GM21786 (cell line): Measurements from ENCODE around the gene CHSY1.

ENCODE experiments used
- ATAC-seq: cut with Tn5 transposase; IDR thresholded peaks from one replicate; pipeline ENCODE4 v1.9.1; 2021; ENCODE audit not compliant: unreplicated experiment

The CHSY1 gene

DNA sequence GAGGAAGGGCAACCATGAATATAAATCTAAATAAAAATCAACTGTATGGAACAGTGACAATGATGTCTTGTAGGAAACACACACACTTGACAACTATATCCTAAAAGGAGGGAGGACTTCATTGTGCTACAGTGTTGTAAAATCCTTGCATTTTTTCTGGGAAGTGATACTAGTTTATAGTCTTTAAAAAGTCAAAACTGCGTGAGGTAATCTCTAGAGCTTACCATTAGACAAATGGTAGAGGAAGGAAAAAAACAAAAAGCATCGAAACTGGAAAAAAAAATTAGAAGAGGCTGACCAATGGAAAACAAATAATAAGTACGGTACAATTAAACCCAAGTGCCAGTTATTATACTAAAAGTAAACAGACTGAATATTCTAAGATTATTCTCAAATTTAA is 38.7 kb downstream of the CHSY1 start:
- ATAC-seq: no peak

DNA sequence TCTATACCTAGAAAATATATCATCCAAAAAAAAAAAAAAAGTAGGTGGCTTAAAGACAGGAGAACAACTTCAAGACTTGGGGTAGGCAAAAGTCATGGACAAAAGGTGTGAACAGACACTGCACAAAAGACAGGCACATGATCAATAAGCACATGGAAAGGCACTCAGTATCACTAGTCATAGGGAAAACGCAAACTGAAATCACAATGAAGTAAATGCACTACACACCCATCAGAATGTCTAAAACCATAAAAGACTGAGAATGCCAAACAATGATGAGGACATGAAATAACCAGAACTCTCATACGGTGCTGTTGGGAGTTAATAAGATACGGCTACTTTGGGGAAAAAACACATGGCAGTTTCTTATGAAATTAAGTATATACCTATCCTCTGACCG is 40.0 kb downstream of the CHSY1 start:
- ATAC-seq: no peak

DNA sequence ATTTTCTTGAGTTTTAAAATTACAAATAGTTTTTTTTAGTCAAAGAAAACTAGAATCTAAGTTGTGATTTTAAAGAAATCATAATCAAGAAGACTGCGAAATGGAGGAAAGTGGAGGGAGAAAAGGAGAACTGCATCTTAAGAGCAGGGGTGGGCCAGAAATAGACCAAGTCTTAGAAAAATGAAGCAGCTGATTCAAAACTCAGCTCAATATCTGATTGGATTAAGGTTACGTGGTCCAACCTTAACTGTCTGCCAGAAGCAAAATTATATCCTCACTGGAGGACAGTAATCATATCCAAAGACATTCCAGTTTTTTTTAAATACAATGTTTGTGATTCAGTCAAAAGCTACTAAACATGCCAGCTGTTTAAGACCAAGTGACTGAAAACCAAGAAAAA is 41.4 kb downstream of the CHSY1 start:
- ATAC-seq: no peak

DNA sequence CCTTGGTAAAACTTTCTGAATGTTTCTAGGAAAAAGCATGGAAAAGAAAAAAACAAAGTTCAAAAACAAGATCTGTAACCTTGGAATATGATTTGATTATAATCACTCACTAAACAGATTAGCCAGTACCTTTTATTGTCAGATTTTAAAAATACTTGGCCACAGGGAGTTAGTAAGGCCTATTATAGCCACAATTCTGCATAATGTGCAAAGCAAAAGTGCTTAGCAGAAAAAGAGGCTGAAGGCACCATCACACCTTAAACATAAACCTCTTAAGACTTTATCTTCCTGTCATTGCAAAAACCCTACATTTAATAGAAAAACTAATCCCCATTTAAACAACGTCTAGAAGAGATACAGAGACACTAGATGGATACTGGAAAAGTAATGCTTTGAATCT is 41.8 kb downstream of the CHSY1 start:
- ATAC-seq: peak; percentile 59

DNA sequence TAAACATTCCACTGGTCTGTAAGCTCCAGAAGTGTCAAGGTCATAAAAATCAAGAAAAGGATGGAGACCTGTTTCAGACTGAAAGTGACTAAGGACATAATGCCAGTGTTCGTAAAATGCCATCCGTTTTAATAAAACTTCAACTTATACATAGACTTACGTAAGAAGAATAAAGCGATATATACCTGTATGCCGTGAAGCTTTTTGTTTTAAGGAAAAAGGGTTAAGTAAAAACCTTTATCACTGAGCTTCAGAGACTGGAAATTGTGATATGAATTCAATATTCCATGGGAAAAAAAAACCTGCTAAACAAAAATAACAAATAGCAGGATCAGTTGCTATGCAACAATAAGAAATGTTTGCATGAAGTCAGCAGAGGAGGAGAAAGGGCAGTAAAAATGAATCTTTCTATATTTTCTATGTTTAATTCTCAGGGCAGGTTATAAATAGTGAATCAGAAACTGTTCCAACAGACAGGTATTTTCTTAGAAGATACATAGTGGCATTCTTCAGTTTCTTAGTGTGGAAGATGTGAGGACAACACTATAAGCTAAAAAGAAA is 42.5 kb downstream of the CHSY1 start:
- ATAC-seq: no peak

DNA sequence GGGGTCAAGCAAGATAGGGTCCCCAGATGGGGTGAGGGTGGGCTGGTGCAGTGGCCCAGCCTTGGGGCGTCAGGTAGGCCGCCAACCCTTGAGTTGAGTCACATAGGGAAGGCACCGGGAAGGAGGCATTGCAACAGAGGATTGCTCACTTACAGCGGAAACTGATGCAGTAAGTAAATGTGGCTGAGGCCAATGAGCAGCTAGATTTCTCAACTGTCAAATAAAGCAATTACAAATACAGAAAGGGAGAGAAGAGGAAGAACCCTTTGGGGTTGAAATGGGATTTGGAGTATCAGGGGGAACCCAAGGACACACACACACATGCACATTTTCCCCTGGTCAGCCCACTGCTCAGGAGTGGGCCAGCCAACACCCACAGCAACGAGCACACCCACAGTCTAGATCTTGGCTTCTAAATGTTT is 44.0 kb downstream of the CHSY1 start:
- no peak for ATAC-seq

DNA sequence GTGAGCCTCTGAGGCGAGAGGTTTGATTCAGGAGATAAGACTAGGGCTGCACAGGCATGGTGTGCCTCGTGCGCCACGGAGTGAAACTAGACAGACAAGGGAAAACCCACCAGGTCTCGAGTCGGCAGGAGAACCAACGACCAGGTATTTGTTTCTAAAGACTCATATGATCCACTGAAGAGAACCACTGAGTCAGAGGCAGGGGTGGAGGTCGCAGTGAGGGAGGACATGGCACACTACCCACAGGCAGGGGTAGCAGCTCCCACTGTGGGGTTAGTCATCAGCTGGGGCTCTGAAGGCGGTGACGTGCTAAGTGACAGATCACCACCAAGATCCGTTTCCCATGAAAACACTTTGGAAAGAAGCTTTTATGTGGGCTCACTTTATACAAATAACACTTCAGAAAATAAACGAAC is 45.7 kb downstream of the CHSY1 start:
- ATAC-seq: no peak

DNA sequence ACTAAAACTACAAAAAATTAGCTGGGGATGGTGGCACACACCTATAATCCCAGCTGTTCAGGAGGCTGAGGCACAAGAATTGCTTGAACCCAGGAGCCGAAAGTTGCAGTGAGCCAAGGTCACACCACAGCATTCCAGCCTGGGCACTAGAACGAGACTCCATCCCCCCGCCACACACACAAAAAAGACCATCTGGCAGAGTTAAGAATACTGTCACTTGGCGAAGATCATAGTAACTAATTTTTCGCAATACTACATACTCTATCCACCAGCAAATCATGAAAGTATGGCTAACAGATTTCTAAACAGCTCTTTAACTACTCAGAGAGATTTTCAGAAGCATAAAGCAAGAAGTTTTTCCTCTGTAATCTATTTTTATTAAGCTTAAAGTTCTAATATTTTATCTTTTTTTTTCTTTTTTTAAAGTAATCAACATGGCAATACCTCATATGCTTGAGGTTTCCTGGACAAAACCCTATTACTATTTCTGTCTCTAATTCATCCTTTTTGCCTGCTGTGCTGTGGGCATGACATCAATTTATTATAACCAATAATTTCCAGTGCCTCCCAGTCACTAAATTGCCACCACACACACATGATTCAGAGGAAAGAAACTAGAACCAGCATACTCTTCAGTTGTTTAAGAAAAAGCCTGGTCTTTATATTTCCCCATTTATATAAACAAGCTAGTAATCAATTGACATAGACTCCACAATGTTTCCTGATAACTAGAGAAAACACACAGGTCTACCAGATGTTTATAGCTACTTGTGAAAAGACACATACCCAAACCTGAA is 46.9 kb downstream of the CHSY1 start:
- no peak for ATAC-seq

DNA sequence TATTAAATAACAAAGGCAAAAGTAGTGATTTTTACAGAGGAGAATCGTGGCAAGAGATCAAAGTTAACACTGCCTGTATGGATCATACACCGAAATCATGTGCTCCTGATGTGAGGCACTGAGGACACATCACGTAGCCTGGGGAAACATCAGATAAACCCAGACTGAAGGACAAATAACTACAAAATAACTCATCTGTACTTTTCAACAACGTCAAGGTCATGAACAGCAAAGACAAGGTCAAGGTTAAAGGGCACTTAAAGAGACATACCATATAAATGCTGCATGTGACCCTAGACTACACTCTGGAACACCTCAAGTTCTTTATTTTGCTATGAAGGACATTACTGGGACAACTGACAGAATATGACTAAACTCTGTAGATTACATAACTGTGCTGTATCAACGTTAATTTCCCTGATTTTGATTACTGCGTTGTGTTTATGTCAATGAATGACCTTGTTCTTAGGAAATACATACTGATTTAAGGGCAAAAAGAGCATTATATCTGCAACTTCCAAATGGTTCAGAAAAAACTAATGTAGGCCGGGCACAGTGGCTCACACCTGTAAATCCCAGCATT is 48.1 kb downstream of the CHSY1 start:
- no peak for ATAC-seq

DNA sequence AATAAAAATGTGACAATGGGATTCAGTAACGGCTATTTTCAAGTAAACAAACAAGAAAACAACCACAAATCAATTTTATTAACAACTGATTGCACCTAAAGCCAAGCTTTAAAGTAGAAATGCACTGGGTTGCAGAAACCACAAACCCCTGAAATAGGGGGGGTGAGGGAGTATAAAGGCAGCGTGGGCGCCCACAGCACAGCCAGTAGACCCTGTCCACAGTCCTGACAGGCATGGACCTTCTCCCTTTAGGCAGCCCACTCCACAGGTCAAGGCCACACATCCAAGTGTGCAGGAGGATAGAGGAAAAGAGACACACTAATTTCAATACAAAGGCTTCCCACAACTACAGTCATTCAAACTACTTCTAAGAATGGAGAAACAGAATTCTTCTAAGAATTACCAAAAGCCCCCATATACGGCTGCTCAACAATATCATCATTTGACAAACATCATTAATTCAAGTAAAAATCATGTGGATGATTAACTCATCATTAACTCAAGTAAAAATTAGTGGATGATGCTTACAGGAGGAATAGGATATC is 48.7 kb downstream of the CHSY1 start:
- ATAC-seq: no peak

DNA sequence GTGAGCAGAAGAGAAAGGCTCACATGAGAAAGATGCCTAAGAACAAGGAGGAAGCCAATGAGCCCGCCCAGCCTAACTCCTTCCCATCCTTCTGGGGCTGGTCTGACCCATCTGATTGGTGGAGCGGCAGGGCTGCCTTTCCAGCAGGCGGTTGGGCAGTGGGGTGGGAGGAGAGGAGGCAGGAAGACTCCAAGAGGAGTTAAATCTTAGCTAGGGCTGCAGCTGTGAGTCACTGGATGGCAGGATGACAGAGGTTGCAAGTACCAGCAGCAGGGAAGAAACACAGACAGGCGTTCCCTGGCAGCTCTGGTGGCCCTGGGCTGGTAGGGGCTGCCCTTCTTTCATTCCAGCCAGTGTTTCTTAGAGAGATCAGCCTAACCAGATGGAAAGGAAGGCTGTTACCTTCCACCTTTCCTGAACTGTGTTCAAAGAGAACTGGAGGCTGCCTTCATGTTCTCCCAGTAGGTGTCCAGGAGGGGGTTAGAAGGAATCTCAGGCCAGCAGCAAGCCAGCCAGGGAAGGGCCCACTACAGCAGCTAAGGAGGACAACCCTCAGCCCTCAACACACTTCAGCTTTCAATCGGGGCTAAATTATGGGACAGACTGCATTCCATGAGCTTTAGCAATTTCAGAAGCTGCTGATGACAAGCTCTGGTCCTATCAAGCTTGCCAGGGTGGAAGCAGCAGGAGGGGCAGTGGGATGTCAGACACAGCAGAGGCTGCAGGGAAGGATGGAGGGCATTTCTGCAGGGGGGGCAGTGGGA is 50.3 kb downstream of the CHSY1 start:
- ATAC-seq: no peak

DNA sequence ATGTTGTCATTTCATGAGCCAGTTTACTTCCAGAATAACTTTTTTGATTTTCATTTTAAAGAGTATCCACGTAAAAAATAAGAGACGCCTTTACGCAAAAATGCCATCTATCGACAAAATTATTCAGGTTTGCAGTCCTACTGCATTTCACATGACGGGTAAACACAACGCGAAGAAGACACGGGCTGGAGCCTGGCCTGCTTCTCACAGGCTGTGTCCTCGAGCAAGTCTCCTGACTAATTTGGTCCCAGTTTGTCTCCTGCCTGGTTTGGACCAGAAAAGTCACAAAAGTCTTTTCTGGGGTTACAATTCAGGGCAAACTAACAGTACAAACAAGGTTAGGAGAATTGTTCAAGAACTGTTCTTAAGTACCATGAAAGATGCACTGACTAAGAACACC is 51.7 kb downstream of the CHSY1 start:
- ATAC-seq: no peak

DNA sequence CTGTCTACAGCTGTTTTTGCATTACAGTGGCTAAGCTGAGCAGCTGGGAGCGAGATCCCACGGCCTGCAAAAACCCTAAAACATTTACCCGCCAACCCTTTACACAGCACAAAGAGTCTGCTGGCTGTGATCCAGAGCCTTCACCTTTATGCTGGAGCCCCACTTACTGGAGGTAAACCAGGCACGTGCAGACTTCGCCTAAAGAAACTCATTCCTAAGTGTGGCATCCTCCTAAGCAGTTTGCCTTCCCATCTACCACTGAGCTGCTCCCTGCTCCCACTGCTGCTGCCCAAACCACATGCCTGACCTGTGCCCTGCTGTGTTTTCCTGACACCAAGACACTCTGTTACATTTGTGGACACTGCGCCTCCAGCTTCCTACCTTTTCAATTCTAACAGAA is 53.0 kb downstream of the CHSY1 start:
- no peak for ATAC-seq

DNA sequence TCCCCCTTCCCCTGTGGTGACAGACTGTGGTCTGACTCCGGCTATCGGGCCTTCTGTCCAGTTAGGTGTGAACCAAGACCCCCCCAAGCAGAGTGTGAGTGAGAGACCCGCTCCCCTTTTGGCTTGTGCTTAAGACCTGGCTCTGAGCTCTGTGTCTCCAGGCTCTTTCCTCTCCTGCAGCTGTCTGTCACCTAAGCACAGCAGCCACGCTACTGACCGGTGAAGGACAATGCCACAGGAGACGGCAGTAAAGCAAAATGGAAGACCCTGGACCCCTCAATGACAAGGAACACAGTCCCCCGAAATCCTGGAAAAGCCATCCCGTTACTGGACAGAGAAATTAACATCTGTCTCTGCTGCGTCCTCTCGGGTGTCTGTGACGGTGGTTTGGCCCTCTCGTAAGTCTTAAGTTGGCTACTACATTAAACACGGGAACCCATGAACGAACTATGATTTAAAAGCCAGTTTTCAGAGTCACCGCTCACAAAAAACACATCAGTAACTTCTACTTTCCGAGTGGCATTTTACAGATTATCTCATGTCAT is 53.7 kb downstream of the CHSY1 start:
- ATAC-seq: no peak

DNA sequence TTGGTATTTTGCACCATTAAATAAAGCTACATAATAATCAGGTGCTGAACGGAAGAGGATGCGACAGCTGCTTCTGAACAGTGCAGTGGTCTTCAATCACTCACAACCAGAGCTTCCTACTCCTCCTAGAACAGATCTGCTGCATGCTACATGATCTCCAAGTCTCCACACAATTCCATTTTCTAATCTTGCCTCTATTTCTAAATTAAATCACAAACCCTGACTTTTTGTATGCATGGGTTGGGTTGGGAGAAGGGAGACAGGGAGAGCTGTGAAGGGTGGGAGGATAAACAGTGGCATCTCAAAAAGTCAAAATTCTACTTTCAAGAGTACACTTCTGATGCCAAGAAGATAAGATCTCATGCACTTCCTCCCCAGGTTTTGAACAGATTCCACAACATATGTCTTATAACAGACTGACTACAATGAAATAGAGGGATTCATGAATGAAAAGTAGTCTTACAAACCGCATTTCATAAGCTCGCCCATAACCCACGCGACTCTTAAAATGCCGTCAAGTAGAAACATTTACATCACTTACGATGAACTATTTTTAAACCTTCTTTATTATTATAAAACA is 57.2 kb downstream of the CHSY1 start:
- ATAC-seq: no peak

DNA sequence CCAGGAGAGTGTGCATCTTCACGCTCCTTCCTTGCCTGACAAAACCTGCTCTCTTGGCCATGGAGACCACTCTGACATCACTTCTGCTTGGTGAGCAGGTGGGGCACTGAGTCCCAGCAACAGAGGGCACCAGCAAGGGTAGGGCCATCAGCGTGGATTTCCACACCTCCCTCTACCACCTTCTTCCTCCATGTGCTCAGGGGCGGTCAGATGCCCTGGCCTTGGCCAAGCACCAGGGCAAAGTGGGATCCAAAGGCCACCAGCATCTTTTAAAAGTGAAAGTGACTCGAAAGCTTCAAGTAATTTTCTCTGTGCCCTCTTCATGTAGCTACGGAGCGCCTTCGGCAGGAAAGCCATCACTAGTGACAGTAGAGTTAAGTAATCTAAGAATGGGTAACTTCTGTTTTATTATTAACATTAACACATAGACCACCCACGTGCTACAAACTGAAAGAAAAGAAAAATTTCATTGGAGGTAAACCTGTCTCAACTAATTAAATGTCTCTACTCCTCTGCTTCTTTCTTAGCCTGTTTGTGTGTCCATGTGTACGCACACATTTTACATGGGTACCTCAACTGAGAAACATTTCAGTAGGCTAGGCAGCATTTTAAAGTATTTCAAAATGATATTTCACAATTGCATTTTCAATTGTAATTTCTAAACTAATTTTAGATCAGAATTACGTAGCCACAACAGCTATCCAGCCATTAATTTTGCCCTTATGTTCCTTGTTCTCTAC is 57.9 kb downstream of the CHSY1 start:
- ATAC-seq: no peak

DNA sequence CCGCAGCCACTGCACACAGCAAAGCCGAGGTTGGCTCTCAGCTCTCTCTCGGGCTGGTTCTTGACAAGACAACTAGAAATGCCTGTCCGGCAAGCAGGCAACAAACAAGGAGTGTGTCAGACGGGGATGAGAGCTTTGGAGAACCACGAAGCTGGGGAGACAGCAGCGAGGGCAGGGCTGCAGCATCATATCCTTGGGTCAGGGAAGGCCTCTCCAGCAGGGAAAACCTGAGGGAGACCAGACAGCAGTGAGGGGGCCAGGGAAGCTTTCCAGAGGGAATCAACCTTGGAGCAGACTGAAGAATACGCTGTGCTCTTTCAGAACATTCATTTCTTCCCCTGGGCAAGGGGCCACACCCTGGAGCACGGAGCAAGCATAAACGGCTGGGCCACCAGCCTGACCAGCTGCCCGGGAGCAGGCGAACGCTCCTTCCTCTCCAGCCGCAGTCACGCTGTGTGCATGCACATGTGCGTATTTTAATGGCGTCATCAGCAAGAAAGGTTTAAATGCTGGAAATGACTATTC is 58.7 kb downstream of the CHSY1 start:
- ATAC-seq: no peak

DNA sequence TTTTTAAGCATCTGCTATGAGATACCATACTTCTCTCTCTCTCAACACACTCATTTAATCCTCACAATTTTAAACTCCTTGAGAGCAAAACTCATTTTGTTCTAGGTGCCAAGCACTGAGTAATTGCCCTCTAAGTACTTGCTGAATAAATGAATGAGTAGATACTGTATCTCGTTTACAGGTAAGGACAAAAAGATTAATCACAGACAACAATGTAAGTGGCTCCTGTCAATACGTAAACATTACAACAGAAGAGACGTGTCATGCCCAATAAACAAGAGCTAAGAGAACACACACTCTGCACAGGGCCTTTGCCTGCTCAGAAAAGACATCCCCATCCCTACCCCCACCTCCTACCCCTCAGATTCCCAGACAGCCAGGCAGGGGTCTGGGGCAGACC is 59.8 kb downstream of the CHSY1 start:
- no peak for ATAC-seq

DNA sequence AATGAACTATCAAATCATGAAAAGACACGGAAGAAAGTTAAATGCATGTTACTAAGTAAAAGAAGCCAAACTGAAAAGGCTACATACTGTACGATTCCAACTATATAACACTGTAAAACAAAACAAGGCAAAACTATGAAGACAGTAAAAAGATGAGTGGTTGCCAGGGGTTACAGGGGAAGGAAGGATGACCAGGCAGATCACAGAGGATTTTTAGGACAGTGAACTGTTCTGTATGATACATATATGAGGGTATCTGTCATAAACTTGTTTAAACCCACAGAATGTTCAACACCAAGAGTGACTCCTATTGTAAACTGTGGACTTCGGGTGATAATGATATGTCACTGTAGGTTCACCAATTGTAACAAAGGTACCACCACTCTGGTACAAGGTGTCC is 60.6 kb downstream of the CHSY1 start:
- no peak for ATAC-seq

DNA sequence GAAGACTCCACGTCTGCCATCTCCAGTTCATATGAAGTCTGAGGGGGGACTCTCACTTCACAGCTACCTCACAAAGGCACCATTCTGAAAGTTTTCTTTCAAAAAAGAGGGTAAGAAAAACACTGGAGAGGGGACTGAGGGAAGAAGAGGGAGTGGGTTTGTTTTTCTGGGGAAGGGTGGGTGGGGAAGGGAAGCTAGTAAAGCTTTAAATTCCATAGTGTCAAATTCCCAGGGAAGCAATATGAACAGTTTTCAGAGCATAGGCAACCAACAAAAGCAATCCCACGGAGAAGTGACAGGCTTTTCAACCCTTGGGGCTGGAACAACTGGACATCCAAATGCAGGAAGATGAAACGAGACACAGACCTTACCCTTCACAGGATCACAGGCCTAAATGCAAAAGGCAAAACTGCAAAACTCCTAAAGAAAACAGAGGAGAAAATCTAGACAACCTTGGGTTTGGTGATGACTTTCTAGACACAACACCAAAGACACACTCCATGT is 61.7 kb downstream of the CHSY1 start:
- no peak for ATAC-seq
